Kidney epithelial cell (primary cell): Measurements from ENCODE around the gene ADK. TPM values are rescaled to one million over a fixed set of nuclear protein-coding genes. Genes with fewer than 3 reads are reported as not detected.
A peak's percentile ranks its signal among the peaks of the same experiment; 100 is the strongest.

Experiments
- DNase-seq: peaks from one replicate; pipeline ENCODE4 v3.0.0-alpha.2; 2010; ENCODE audit warnings: low read depth
- H3K27me3 ChIP-seq: 2 replicates; pipeline ENCODE4 v1.6.0; 2011; ENCODE audit warnings: low read length; ENCODE audit not compliant: control insufficient read depth, insufficient read depth
- H3K36me3 ChIP-seq: 2 replicates; pipeline ENCODE4 v1.5.1; 2011; ENCODE audit warnings: low read length; ENCODE audit not compliant: control insufficient read depth, insufficient read depth
- H3K4me3 ChIP-seq: 2 replicates; pipeline ENCODE4 v1.5.1; 2011; ENCODE audit warnings: low read depth, mild to moderate bottlenecking, control low read depth, low read length
- total RNA-seq: library from RNA; depleted of rRNA; stranded (reverse); fragments of >200 nt; gene quantifications from 2 replicates; pipeline ENCODE4 v1.2.3, GENCODE V29; 2015
- TF ChIP-seq, protein P1 (sequence below): IDR thresholded peaks from 2 replicates; pipeline ENCODE4 v1.5.1; 2011; ENCODE audit warnings: mild to moderate bottlenecking, moderate library complexity, low read length, control low read depth, inconsistent platforms; ENCODE audit not compliant: insufficient read depth, poor library complexity, severe bottlenecking

ADK gene
- total RNA-seq, 1 donor from 2014 or later: 43.6 TPM

DNA sequence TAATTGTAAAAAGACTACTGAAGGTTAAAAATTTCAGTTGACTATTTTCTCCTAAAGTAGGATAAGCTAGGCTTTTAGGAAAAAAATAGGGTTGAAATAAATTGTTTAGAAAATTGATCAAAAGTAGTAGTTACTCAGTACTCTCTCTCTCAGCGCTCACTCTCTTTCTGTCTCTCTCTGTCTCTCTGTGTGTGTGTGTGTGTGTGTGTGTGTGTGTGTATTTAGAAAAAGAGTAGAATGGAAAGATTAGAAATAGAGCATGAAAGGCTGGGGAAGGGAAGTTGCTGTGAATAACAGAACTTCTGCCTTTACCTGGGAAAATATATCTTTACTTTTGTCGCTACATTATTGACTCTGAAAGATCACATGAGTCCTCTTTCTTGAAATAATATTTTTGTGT, 20.6 kb downstream of the ADK start:
- no peak for DNase-seq
- Histone ChIP-seq H3K27me3 (no peaks in the 10 kb centered on the region), H3K36me3 (no peaks in the 10 kb centered on the region), H3K4me3 (no peak overlapping the region)
- TF ChIP-seq, protein P1, sequence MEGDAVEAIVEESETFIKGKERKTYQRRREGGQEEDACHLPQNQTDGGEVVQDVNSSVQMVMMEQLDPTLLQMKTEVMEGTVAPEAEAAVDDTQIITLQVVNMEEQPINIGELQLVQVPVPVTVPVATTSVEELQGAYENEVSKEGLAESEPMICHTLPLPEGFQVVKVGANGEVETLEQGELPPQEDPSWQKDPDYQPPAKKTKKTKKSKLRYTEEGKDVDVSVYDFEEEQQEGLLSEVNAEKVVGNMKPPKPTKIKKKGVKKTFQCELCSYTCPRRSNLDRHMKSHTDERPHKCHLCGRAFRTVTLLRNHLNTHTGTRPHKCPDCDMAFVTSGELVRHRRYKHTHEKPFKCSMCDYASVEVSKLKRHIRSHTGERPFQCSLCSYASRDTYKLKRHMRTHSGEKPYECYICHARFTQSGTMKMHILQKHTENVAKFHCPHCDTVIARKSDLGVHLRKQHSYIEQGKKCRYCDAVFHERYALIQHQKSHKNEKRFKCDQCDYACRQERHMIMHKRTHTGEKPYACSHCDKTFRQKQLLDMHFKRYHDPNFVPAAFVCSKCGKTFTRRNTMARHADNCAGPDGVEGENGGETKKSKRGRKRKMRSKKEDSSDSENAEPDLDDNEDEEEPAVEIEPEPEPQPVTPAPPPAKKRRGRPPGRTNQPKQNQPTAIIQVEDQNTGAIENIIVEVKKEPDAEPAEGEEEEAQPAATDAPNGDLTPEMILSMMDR: no peak

DNA sequence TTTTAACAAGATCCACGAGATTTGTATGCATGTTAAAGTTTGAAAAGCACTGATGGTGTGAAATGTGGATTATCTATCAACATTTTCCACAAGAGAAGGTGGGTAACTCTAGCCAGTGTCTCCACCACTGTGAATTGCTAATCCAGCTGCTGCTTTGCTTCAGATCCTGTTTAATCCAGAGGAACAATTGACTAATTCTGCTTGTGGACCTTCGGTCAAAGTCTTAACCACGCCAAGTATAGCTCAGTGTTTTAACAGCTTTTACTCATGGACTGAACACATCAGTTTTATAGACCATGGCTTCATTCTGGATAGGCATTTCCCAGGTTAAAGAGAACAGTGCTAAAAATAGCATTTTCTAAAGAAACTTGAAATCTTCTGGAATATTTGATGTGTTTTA, 23.5 kb downstream of the ADK start:
- Histone ChIP-seq H3K27me3 (no peaks in the 10 kb centered on the region), H3K36me3 (no peaks in the 10 kb centered on the region), H3K4me3 (no peak overlapping the region)
- no peak for DNase-seq
- TF ChIP-seq, protein P1: no peak

DNA sequence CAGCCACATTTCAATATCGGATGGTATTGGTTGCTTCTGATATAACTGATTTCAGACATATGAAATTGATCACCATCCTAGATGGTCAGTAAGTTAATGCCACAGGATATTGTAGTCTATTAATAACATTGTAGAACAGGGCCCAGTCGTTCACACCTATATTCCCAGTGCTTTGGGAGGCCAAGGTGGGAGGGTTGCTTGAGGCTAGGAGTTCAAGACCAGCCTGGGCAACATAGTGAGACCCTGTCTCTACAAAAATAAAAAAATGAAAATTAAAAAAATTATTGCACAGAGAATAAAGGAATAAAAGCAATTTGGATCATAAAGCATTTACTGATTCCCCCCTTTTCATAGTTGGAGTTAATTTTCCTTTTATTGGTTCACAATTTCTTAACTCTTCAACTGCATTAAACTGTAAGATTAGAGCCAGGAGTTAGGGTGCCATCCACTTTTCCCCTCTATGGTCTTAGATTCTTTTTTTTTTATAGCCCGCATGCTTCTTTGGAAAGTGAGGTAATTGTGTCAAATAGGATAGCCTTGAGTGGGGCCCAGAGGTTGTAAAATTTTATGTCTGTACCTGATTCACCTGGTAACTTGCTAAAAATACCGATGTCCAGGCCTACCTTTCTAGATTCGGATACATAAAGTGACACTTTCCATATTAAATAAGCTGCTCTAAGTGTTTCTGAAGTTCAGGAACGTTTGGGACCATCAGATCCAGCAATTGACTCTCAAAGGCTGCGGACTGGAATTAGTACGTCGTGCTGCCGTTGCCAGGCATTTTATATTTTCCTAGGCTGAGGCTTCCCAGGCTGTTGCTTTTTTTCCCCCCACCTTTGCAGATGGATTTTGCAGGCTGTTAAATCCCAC, 24.7 kb downstream of the ADK start:
- TF ChIP-seq, protein P1: no peak
- H3K27me3 ChIP-seq: no peaks in the 10 kb centered on the region
- no peaks in the 10 kb centered on the region for H3K36me3 ChIP-seq
- H3K4me3 ChIP-seq: peak overlapping the region; percentile 56
- no peak for DNase-seq

DNA sequence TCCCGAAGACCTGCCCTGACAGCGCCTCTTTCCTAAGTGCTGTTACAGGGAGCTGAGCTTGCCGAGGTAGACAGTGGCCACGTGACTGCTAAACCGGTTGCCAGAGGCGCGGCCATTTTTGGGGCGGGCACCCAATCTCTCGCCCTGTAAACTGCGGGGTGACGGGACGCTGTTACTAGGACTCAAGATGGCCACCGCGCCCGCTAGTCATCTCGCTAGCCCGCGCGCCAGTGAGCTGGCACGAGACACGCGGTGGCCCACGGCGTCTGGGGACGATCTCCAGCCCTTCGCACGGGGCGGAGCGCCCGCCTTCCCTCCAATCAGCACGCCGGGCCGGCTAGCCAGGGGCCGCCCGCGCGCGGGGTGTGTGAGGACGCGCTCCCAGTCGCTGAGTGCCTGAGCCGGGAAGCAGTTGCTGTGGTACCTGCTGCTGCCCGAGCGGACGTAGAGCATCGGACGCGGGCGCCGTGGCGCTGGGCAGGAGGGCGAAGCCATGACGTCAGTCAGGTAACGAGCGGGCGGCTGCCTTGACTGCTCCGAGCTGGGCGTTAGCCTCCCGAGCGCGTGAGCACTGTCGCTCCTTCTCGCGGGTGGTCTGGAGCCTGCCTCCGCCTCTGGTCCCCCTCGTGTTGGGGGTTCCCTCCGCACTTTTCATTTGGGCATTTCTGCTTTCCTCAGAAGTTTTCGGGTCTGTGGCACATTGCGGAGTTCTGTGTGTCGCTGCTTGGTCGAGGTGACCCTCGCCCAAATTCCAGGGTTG, 25.5 kb downstream of the ADK start:
- TF ChIP-seq, protein P1: no peak
- peak overlapping the region; percentile 56 for H3K4me3 ChIP-seq

DNA sequence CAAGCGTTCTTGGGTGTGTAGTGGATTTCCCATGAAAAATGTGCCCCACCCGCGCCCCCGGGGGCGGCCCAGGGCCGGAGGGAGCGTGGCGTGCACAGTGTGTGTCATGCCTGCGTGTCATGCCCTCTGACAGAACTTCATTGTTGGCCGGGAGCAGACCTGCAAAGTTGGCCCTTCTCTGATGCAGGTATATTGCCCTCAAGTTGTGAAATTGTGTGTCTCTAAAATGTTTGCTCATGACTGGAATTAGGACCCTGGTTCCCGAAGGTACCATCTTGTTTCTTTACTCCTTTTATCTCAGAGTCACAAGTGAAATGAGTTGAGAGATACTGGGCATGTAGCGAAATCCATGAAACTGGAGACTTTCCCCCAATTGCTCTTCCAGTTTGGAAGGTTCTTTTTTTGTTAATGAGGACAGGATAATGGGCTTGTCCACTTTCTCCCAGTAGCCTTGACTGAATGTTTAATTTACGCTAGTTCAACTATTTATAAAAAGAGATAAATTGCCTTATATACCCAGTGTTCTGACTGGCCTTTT, 26.2 kb downstream of the ADK start:
- Histone ChIP-seq H3K4me3 (peak overlapping the region; percentile 56), H3K36me3 (no peaks in the 10 kb centered on the region), H3K27me3 (no peaks in the 10 kb centered on the region)
- no peak for DNase-seq
- TF ChIP-seq, protein P1: no peak

More for the DNA sequence above, 25.5 kb downstream of the ADK start:
- Histone ChIP-seq H3K27me3 (no peaks in the 10 kb centered on the region), H3K36me3 (no peaks in the 10 kb centered on the region)
- peak; percentile 75 for DNase-seq
